ENCODE results near the gene OMD.

DNA sequence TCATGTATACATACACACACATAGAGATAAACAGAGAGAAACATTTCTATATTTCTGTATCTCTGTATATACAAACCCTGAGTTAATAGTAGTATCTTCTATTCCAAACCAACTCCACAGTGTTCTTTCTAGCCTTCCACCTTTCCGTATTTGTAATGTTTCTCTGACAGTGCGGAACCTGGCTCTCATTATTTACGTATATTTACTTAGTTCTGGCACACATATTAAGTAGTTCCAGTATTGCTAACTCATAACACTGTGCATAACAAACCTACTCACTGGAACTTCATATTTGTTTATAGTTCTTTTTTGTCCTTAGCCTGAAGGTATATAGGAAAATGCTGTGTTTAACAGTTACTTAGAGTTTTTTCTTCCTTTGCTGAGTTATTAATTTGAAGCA lies 26.4 kb downstream of the OMD start:
- TF ChIP-seq POLR2A (IDR thresholded peaks at IDR 0.05) (no peak), CTCF (IDR thresholded peaks at IDR 0.05) (no peak)
